Hepatocyte (in vitro differentiated cells): ENCODE measurements around the gene HRH3. TPM values are rescaled to one million over a fixed set of nuclear protein-coding genes. Genes with fewer than 3 reads are reported as not detected.

Experiments
- DNase-seq: peaks from one replicate; pipeline ENCODE4 v3.0.0-alpha.2; 2016; ENCODE audit warnings: low spot score
- H2AFZ ChIP-seq: fragments of 200-600 bp; sonication (generic); 2 replicates; pipeline ENCODE4 v1.6.0; 2016; ENCODE audit warnings: antibody characterized with exemption, mild to moderate bottlenecking
- H3K27ac ChIP-seq: fragments of 200-600 bp; sonication (generic); 2 replicates; pipeline ENCODE4 v1.5.1; 2016; ENCODE audit warnings: mild to moderate bottlenecking
- H3K27me3 ChIP-seq: fragments of 200-600 bp; sonication (generic); 2 replicates; pipeline ENCODE4 v1.6.1; 2016
- H3K36me3 ChIP-seq: fragments of 200-600 bp; sonication (generic); replicated peaks from 2 replicates; pipeline ENCODE4 v1.5.1; 2016; ENCODE audit warnings: low read depth; ENCODE audit not compliant: insufficient read depth
- H3K4me1 ChIP-seq: fragments of 200-600 bp; sonication (generic); 2 replicates; pipeline ENCODE4 v1.5.1; 2016; ENCODE audit warnings: mild to moderate bottlenecking, moderate library complexity; ENCODE audit not compliant: insufficient read depth
- H3K4me2 ChIP-seq: fragments of 200-600 bp; sonication (generic); 2 replicates; pipeline ENCODE4 v1.6.0; 2016
- H3K4me3 ChIP-seq: fragments of 200-600 bp; sonication (generic); 2 replicates; pipeline ENCODE4 v1.5.1; 2016; ENCODE audit warnings: mild to moderate bottlenecking
- H3K79me2 ChIP-seq: fragments of 200-600 bp; sonication (generic); 2 replicates; pipeline ENCODE4 v1.6.0; 2017; ENCODE audit warnings: mild to moderate bottlenecking
- H3K9me2 ChIP-seq: fragments of 200-600 bp; sonication (generic); replicated peaks from 2 replicates; pipeline ENCODE4 v1.6.0; 2017; ENCODE audit warnings: mild to moderate bottlenecking; ENCODE audit not compliant: insufficient read depth
- H3K9me3 ChIP-seq: fragments of 200-600 bp; sonication (generic); 2 replicates; pipeline ENCODE4 v1.5.1; 2016; ENCODE audit warnings: low read depth, mild to moderate bottlenecking
- H4K20me1 ChIP-seq: fragments of 200-600 bp; sonication (generic); 2 replicates; pipeline ENCODE4 v1.6.0; 2016; ENCODE audit warnings: mild to moderate bottlenecking; ENCODE audit not compliant: insufficient read depth, poor library complexity, severe bottlenecking
- EZH2 ChIP-seq: fragments of 200-600 bp; sonication (generic); IDR thresholded peaks from 2 replicates; pipeline ENCODE4 v1.6.1; 2016; ENCODE audit warnings: antibody characterized with exemption, mild to moderate bottlenecking, borderline replicate concordance
- EZH2phosphoT487 ChIP-seq: fragments of 200-600 bp; sonication (generic); IDR thresholded peaks from one replicate; pipeline ENCODE4 v1.6.1; 2018; ENCODE audit warnings: antibody characterized with exemption, mild to moderate bottlenecking, low read depth, moderate library complexity; ENCODE audit not compliant: unreplicated experiment, severe bottlenecking
- WGBS: methylation state at CpG from one replicate; pipeline ENCODE4 v1.1.6; 2016; ENCODE audit warnings: low lambda C conversion rate; ENCODE audit errors: missing lambda C conversion rate; 5-methylcytosine and 5-hydroxymethylcytosine counted together
- polyA plus RNA-seq: library from polyadenylated mRNA; unstranded; fragments of >200 nt; fragmentation: Nextera tagmentation; extraction: Ambion mirVana; gene quantifications from 2 replicates; pipeline ENCODE4 v1.2.1, GENCODE V29; 2016
- total RNA-seq: library from RNA; depleted of rRNA; stranded (reverse); fragments of >200 nt; gene quantifications from 2 replicates; pipeline ENCODE4 v1.2.3, GENCODE V29; 2014
- TF ChIP-seq, protein P1 (sequence below): fragments of 200-600 bp; sonication (generic); IDR thresholded peaks from 2 replicates; pipeline ENCODE4 v1.5.1; 2016; ENCODE audit warnings: antibody characterized with exemption, mild to moderate bottlenecking; ENCODE audit not compliant: poor library complexity

Gene HRH3
- total and polyA plus RNA-seq, 2 experiments from 2014 or later: not detected

DNA sequence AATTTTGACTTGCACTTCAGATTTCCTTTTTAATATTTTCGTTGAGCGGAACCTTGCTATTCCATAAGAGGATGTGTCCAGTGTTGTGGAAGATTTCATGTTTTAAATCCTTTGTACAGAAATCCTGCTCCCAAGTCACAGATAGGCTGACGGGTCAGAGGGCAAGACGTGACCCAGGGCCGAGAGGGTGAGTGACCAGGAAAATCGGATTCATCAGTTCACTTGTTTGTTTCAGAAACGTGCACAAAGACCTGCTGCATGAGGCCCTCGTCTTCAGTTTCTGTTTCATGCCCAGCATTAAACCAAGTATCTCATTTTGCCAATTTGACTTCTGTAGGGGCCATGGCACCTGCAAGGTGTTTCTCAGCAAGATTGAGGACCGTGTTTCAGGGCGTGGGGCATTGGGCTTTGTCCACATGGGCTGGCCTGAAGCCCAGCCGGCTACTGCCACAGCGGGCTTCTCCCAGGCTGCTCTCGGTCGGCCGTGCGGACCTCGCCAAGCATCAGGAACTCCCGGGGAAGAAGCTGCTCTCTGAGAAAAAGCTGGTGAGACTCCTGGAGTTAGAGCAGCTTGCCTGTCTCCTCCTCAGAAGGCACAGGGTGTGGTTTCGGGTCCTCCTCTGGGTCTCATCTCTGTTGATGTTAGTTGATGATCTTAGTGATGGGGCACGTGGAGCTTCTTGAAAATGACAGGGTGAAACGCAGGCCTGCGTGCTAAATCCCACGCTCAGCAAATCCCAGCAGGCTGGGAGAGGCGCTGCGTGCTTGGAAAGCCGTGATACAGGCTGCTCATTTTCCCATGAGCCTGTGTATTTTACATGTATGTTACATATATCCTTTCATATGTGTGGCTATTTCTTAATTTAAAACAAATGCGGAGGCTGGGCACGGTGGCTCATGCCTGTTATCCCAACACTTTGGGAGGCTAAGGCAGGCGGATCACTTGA is 26.7 kb downstream of the HRH3 start:
- Histone ChIP-seq H3K4me2 (no peak overlapping the region), H3K9me3 (no peaks in the 10 kb centered on the region), H3K27ac (no peak overlapping the region), H3K4me3 (no peak overlapping the region), H3K27me3 (no peaks in the 10 kb centered on the region), H3K4me1 (no peaks in the 10 kb centered on the region), H2AFZ (no peak overlapping the region), H4K20me1 (no peaks in the 10 kb centered on the region), H3K9me2 (no peaks in the 10 kb centered on the region), H3K79me2 (peaks cover 24% of the 10 kb centered on the region), H3K36me3 (no peaks in the 10 kb centered on the region)
- 96% methylated on average over 29 of the region's 29 CpGs for WGBS
- TF ChIP-seq EZH2: no peak
- TF ChIP-seq, protein P1, sequence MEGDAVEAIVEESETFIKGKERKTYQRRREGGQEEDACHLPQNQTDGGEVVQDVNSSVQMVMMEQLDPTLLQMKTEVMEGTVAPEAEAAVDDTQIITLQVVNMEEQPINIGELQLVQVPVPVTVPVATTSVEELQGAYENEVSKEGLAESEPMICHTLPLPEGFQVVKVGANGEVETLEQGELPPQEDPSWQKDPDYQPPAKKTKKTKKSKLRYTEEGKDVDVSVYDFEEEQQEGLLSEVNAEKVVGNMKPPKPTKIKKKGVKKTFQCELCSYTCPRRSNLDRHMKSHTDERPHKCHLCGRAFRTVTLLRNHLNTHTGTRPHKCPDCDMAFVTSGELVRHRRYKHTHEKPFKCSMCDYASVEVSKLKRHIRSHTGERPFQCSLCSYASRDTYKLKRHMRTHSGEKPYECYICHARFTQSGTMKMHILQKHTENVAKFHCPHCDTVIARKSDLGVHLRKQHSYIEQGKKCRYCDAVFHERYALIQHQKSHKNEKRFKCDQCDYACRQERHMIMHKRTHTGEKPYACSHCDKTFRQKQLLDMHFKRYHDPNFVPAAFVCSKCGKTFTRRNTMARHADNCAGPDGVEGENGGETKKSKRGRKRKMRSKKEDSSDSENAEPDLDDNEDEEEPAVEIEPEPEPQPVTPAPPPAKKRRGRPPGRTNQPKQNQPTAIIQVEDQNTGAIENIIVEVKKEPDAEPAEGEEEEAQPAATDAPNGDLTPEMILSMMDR: no peak
- no peak for TF ChIP-seq EZH2phosphoT487
- no peak for DNase-seq

DNA sequence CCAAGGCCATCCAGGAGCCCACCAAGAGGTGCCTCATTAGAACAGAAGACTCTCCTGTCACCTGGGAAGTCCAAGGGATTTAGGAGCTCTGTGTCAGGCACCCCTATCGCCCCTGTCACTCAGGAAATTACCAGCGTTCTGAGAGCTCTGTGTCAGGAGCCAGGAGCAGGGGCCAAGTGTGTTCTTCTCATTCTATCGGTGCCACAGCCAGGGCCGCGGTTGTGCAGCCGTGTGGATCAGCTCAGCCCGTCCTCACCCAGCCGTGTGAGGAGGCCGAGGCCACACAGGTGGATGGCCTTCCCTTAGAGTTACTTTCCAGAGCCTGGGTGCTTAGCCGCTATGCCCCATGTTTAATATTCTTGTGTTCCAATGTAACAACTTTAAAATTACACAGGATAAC is 27.4 kb downstream of the HRH3 start:
- DNase-seq: no peak
- Histone ChIP-seq H3K36me3 (no peaks in the 10 kb centered on the region), H3K27me3 (no peaks in the 10 kb centered on the region)

DNA sequence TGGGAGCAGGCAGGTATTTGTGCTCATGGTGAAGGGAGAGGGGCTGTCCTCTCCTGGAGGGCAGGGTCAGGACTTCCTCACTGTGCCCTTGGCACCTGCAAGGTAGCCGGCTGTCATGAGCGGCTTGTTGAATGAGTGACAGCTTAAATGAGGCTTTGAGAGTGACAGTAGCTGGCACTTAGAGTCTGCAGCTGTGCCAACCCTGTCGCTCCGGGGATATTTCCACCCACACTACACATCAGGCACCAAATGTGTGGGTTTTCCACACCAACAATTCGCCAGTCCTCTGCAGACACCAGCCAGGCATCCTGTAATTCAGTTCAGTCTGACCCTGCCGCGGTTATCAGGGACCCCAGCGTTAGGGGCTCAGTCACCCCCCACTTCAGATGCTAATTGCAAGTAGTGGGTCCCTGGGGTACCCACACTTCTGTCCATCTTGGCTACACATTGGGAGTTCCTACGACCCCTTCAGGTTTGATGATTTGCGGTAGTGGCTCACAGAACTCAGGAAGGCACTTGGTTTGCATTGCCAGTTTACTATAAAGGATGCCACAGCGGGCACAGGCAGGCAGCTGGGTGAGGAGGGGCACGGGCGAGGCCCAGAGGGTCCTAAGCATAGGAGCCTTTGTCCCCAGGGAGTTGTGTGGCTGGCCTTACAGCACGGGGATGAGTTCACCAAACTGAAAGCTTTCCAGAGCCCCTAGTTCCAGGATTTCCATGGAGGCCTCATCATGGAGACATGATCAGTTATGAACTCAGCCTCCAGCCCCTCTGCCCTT is 28.1 kb downstream of the HRH3 start:
- Histone ChIP-seq H3K4me1 (peaks cover 1% of the 10 kb centered on the region), H2AFZ (no peak overlapping the region), H3K27ac (no peak overlapping the region), H3K4me2 (no peak overlapping the region), H3K36me3 (no peaks in the 10 kb centered on the region), H3K79me2 (peaks cover 36% of the 10 kb centered on the region), H3K27me3 (no peaks in the 10 kb centered on the region), H3K9me2 (no peaks in the 10 kb centered on the region), H3K9me3 (no peaks in the 10 kb centered on the region), H4K20me1 (no peaks in the 10 kb centered on the region), H3K4me3 (no peak overlapping the region)
- TF ChIP-seq EZH2phosphoT487 (no peak), EZH2 (no peak)
- TF ChIP-seq, protein P1: no peak
- DNase-seq: no peak
- 95% methylated on average over 14 of the region's 14 CpGs for WGBS

More for the DNA sequence above, 27.4 kb downstream of the HRH3 start:
- TF ChIP-seq EZH2phosphoT487: no peak
- TF ChIP-seq, protein P1: no peak
- no peak for TF ChIP-seq EZH2
- no peaks in the 10 kb centered on the region for H3K9me2 ChIP-seq
- H3K4me2 ChIP-seq: no peak overlapping the region
- no peaks in the 10 kb centered on the region for H3K9me3 ChIP-seq
- H4K20me1 ChIP-seq: no peaks in the 10 kb centered on the region
- WGBS: 94% methylated on average over 10 of the region's 10 CpGs
- no peak overlapping the region for H3K27ac ChIP-seq
- H3K79me2 ChIP-seq: peaks cover 31% of the 10 kb centered on the region
- H2AFZ ChIP-seq: no peak overlapping the region
- no peak overlapping the region for H3K4me3 ChIP-seq
- no peaks in the 10 kb centered on the region for H3K4me1 ChIP-seq
